GM19025 (cell line): ENCODE measurements around the gene EIF5AL1.
"Not testable (repeated sequence)": the region's sequence is repeated elsewhere in the genome, so short reads cannot be mapped to it uniquely, and the experiment has no call there.

Experiments used
- ATAC-seq: cut with Tn5 transposase; IDR thresholded peaks from one replicate; pipeline ENCODE4 v1.9.1; 2021; ENCODE audit warnings: mild to moderate bottlenecking, low read depth, moderate library complexity; ENCODE audit not compliant: unreplicated experiment

EIF5AL1 gene

DNA sequence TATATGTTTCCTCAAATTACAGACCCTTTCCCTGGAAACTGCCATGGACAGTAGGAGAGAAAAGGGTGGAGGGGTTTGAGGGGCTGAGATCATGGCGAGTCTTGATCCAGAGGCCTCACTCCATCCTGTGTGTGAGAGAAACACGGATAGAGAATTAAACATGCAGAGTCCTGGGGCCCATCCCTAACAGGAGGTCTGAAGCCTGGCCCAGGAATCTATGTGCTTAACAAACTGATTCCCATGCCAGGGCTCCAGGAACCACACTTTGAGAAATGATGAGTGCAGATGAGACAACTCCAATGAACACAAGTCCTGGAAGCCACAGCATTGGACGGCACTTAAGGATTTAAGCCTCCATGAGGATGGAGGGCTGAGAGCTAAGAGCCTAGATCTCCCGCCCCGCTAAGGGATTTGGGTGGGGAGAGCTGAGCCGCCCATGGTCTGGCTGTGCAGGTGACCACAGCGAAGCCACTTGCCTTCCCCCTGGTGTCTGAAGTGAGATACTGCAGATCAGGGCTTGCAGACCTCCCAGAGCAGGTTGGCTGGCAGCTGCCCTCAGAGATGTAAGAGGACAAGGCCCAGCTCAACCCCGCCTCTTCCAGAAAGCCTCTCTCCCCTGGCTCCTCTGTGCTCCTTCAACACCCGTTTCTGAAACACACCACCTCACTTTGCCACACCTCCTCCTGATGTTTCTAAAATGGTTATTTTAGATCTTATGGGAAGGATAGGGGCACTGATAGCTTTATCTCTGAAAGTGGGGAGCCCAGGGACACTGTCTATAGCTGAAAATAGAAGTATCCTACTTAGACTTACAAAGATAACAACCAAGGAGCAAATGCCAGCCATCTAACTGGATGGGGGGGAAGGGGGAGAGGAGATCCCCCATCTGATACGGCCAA lies 24.8 kb upstream of the EIF5AL1 start:
- ATAC-seq, result peak; percentile 72

DNA sequence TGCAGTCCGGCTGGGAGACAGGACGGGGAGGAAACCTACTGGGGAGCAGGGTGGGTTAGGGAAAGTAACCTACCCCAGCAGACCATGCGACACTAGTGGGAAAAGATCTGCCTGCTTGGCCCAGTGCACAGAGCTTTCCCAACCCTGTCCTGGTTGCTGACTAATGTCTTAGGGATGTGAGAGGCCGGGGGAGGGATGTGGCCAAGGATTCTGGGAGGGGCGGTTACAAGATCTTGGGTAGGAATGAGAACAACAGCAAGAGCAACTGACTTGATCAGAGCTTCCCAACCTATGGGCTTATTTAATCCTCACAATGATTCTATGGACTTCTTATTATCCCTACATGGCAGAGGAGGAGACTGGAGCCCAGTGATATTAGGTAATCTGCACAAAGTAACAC lies 24.0 kb upstream of the EIF5AL1 start:
- ATAC-seq, result no peak

DNA sequence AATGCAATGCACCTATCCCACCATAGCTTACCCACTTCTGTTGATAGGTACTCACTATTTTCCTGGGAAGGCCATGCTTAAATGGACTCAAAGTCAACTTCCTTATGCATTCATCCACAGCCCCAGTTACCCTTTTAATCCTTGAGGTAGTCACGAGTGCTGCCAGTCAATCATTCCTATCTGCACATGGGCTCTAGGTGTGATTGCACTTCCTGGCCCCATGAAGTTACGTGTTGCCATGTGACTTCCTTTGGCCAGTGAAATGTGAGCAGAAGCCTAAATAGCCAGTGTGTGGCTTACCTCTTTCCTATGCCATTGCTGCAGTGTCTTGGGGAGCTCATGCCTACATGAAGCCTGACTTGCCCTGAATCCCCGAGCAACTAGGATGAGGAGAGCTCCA lies 23.5 kb upstream of the EIF5AL1 start:
- no peak for ATAC-seq

DNA sequence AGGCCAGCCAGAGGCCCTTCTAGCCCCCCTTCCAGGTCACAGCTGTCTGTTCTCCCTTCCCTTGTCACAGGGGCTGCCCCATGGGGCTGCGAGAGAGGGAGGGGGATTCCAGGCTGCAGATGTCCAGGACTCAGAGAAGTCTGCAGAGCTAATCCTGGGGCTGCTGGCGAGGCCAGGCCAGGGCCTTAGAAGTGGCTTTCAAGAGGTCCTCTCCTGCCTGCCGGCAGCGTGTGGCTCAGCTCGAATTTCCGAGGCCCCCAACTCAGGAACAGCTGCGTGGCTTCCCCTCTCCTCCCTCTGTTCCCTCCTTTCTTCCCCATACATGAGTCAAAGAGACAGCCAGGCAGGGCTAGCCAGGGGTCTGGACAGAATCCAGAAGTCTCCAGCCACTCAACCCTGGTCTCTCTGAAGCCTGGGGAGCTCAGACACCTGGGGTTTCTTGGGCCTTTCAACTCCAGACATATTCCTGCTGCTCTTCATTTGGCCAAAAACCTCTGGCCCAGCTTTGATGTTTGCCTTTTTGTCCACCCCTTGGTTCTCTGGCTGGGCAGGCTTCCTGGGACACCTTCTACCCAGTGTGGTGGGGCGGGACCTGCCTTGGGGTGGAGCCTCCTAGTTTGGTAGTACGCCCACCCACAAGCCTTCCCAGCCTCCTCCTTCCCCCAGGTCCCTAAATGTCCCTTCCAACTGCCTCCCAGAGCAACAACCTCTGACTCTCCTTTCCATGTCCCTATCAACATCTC lies 21.8 kb upstream of the EIF5AL1 start:
- ATAC-seq, result no peak

DNA sequence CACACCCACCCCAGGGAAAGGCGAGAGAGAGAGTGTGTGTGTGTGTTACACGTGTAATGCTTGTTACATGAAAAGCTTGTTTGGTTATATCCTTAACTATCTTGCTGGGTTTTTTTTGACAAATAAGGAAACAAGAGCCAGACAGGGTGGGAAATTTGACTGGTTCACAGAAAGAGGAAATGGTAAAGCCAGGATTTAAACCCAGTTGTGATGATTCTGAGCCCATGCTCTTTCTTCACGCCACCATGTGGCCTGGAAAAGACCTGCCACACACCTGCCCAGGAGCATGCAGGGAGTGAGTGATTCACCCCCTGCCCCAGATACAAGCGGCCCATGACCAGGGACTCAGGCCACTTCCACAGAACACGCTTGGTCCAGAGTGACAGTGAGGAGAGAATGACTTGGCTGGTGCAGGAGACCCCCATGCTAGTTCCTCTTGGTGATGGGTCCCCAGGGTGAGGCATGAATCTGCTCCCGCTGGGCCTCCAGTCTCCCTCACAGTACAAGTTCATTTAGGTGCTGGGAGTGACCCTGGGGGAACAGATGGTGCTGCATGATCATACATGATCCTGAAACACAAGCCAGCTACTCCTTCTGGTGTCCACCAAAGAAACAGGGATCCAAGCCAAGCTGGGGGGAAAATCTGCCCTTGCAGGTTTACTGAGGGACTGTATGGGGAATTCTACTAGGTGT lies 21.0 kb upstream of the EIF5AL1 start:
- no peak for ATAC-seq

DNA sequence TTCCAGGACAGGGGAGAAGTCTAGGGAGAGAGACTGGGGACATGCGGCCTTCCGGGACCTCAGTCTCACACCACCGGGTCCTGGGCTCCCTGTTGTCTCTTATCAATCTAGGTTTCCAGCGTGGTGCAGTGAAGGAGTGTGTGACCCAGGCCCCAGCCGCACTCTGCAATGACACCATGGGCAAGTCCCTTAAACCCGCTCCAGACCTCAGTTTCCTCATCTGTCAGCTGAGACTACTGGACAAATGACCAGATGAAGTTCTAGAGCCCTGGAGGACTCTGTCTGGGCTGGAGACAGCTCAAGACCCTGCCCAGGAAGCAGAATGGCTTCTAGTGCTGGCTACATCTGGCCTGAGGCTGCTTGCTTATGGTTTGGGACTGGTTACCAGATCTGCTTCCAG lies 20.1 kb upstream of the EIF5AL1 start:
- ATAC-seq, result no peak

DNA sequence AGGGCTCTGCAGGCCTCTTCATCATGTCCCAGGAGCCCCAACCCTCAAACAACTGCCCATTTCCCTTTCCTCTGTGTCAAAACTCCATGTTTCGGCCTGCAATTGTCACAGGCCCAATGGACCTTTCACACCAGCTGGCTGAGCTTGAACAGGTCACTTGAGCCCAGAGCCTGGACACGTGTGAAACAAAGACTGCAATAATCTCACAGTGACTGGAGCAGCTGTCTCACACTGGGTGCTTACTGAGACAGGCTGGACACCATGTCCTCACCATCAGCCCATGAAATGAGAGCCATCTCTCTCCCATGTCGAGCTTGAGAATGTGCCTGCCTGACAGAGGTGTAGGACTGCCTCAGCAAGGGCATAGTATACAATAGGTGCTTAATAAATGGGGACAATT lies 19.5 kb upstream of the EIF5AL1 start:
- ATAC-seq, result no peak

DNA sequence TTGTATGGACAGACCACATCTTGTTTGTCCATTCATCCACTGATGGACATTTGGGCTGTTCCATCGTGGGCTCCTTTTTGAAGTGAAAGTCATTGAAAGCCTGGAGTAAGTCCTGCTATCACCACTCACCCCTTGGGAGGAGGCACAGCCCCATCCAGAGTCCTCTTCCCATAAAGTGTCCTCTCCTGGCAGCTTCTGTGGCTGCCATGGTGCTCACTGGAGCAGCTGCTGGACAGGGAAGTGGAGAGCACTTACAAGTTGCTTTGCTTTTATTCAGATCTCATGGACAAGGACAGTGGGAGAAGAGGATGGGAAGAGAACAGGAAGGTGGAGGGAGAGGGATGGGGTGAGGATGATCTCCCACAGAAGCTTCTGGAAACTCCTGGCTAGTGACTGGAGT lies 18.5 kb upstream of the EIF5AL1 start:
- ATAC-seq, result no peak

DNA sequence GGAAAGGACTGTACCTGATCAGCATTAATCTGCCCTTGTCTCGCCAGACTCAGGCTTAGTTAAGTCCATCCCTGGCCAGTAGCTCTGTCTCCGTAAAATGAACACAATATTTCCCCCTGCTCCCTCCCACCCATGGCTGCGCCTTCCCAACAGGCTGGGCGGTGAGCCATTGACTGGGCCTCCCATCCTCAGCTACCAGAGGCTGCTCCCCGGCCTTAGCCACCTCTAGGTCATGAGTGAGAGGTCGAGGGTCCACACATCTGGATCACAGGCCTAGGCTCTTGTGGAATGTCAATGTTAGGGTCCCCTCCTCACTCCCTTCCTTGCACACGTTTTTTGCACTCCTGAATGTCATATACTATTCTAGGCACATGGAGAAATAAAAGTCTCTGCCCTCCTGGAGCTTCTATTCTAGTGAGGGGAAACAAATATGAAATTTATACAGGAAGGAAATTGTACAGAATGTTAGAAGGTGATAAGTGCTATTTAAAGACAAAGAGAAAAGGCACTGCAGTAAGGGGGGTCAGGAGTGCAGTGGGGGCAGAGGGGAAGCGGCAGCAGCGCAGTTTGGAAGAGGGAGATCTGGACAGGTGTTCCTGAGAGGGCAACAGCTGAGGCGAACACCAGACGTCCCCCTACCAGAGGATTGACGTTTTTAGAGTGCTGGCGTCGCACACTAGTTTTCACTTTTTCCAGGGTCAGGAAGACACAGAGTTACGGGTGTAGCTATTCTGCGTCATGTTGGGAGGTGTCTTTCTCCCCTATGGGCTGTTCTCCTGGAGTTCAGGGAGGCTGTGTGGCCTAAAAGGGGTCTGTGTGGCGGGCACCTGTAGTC lies 17.2 kb upstream of the EIF5AL1 start:
- ATAC-seq, result no peak

DNA sequence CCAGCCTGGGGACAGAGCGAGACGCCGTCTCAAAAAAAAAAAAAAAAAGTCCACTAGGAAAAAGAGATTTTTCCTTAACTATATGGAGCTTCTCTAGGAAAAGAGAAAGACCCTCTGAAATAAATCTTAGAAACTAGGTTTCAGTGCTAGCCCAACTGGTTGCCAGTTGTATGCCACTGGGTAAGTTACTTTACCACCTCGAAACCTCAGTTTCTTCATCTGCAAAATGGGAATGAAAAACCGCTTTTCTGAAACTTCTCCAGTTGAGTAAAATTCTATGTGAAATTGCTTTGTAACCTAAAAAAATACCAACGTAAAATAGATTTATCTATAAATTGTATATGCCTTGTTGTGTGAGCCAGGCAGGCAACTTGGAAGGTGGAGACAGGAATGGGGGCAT lies 16.5 kb upstream of the EIF5AL1 start:
- no peak for ATAC-seq

DNA sequence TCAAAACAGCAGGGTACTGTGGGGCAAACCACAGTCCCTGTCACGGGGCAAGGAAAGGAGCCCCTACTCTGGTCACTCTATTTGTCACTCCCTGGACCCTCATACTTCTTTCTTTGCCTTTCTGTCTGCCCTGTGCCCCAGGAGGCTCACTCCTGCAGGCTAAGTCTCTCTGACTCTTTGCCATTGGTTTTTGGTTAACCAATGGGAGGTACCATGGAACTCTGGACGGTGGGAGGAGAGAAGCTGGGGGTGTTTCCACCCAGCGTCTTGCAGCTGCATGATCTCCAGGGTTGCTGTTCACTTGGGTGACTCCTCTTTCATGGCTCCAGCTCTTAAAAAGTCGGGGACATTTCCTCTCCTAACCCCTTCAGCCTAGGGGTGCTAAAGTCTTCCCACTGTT lies 15.4 kb upstream of the EIF5AL1 start:
- ATAC-seq, result no peak

DNA sequence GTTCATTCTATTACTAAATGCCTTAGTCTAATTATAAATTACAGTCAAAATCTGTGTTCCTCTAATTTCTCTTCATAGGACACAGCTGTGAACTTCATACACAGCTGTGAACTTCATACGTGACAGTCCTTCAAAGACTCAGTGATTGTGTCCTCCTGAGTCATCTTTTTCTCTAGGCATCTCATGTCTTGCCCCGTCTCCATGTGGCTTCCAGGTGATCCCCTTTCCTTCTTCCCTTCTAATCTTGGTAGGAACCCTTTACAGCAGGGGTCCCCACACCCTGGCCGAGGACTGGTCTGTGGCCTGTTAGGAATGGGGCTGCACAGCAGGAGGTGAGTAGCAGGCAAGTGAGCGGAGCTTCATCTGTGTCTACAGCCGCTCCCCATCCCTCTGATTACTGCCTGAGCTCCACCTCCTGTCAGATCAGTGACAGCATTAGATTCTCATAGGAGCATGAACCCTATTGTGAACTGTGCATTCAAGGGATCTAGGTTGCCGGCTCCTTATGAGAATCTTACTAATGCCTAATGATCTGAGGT lies 14.0 kb upstream of the EIF5AL1 start:
- no peak for ATAC-seq

DNA sequence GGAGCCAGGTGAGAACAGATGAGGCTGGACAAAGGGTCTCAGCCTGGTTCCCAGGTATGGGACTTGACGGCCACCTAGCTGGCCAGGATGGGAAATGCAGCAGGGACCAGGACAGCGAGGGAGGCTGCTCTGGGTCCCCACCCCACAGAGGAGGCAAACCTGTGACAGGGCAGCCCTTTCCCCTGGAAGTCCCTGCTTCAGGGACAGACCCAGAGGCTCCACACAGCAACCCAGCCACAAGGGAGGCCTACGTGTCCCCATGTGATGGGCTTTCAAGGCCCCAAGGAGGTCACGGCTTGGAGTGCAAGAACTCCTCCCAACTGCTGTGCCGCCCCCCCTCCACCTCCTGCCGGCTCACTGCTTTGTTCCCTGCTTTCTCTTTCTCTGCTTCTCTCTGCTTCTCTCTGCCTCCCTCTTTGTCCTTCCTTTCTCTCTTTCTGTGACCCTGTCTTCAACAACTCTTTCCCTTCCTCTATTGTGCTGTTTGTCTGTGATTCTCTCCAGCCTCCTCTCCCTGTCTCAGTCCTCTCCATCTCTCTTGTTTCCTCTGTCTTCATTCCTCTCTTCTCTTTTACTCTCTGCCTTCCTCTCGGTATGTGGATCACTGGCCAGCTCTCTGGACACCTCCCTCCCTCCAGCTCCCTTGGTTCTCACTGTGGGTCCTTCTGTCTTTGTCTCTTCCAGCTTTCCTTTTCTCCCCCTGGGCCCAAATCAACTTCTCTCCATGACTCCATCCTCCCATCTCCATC lies 9.6 kb upstream of the EIF5AL1 start:
- ATAC-seq, result no peak

DNA sequence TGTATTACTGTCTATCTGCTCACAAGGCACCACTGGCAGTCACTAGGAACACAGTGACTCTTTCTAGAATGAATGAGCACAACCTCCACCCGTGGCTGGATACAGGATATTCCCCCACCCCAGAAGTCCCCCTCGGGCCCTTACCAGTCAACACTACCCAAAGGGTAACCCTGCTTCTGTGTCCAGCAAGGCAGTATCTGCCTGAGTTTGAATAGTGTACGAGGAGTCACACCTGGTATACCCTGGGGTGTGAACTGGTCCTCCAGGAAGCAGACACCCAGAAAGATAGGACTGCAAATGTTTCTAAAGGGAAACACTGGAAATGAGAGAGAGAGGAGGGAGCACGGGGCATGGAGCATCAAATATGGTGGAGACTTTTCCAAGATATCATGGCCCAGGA lies 8.5 kb upstream of the EIF5AL1 start:
- ATAC-seq, result not testable (repeated sequence)

DNA sequence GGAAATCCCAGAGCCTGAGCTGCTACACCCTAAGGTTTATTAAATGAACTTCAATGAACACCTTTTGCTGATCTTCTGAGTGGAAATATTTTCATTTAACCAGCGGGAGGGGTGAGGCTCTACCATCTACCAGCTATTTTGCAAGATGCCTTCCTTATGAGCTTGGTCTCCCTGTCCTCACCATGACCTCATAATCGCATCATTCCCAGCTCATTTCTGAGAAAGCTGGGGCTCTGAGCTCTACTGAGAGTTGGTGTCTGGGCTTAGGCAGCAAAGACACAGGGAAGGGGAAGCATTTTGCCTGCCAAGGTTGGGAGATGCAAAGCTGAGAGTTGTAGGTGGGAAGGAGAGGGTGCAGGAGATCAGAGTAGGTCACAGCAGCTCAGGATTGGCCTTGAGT lies 7.8 kb upstream of the EIF5AL1 start:
- ATAC-seq, result not testable (repeated sequence)

DNA sequence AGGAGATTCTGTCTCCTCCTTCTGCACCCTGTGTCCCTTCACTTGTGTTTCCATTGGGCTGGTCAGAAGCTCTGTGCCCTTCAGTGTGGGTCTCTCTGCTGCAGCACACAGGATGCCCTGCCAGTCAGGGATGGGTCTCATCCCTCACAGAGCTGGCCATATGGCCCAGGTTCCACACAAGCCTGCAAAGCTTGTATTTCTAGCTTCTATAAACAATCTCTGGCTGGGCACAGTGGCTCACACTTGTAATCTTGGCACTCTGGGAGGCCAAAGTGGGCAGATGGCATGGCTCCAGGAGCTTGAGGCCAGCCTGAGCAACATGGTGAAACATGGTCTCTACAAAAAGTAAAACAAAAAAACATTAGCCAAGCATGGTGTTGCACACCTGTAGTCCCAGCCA lies 7.0 kb upstream of the EIF5AL1 start:
- ATAC-seq, result not testable (repeated sequence)

DNA sequence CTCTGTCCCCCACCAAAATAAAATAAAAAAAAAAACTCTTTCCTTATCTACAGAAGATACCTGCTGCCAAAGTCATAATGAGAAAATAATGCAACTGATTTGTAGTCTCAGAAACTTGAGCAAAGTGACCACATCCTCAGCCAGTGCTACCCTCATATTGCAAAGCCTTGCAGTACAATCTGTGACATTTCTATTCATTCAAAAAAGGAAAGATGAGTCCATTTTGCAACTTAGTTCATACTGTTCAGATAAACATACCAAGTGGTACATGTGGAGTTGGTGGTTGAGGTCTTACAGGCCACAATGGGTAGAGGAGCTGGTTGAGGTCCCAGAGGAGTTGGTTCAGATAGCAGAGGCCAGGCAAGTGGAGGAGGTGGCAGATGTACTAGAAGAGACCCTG lies 6.5 kb upstream of the EIF5AL1 start:
- no peak for ATAC-seq

DNA sequence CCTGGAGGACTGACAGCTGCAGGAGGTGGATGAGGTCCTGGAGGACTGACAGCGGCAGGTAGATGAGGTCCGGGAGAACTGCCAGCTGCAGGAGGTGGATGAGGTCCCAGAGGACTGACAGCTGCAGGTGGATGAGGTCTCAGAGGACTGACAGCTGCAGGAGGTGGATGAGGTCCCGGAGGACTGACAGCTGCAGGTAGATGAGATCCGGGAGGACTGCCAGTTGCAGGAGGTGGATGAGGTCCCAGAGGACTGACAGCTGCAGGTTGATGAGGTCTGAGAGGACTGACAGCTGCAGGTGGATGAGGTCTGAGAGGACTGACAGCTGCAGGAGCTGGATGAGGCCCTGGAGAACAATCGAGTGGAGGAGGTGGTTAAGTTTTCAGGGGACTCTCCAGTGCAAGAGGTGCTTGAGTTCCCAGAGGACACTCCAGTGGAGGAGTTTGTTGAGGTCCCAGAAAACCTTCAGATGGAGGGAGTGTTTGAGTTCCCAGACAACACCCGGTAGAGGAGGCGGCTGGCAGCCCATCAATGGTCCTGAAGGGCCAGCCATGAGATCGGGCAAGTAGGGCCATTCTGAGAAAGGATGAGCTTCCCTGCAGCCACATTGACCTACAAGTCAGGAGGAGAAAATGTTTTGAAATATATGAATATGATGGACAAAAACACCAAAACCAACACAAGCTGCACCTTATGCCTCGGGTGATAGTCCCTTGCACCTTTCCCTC lies 4.7 kb upstream of the EIF5AL1 start:
- ATAC-seq, result no peak

DNA sequence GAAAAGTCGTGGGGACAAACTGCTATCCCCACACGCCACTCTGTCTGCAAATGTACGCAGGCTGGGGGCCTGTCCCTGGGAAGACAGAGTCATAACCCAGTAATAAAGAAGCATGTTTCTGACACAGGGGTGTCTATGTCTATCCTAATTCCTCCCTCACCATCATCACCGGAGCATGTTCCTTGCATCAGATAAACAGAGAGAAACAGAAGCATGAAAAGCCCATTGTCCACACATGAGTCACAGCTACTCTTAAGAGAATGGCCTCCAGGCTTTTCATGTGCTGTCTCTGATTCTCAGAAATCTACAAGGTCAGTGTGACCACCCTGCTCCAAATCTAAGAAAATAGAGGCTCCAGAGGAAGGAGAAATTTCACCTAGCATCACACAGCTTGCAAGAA lies 4.1 kb upstream of the EIF5AL1 start:
- ATAC-seq, result not testable (repeated sequence)
